GM20431 (cell line): Measurements from ENCODE around the gene SIAH1.
"Not testable (repeated sequence)": the region's sequence is repeated elsewhere in the genome, so short reads cannot be mapped to it uniquely, and the experiment has no call there.

ENCODE experiments used
- in situ Hi-C: fragments of 300-500 bp; cut with MseI, MboI; formaldehyde crosslinking; loops from one replicate; pipeline ENCODE4 v1.15.0; 2020; ENCODE audit warnings: low sequenced_read_pairs; ENCODE audit not compliant: unreplicated experiment

The SIAH1 gene

GRCh38 chr16:48347191-48347865 is 37.9 kb downstream of the SIAH1 start:
- in situ Hi-C loops: no loop called here

DNA sequence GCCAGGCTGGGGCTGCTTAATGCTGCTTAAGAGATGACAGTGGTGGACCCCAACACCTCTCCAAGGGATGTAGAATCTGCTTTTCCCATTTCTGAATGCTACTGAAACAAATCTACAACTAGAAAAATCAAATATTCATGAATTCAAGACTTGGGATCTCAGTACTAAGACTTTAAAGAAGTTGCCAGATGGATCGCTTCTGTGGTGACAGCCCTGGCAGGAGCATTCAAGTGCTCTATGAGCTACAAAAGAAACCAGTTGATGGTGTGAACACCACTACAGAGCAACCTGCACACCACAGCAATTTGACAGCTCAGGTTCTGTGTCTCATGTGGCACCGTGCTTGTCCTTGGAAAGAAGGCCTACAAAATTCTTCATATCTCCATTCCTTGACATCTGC is 42.6 kb downstream of the SIAH1 start:
- in situ Hi-C loops: no loop called here

GRCh38 chr16:48340054-48340453 is 45.2 kb downstream of the SIAH1 start:
- in situ Hi-C loops: no loop called here

GRCh38 chr16:48335961-48336360 is 49.3 kb downstream of the SIAH1 start:
- in situ Hi-C loops: no loop called here

DNA sequence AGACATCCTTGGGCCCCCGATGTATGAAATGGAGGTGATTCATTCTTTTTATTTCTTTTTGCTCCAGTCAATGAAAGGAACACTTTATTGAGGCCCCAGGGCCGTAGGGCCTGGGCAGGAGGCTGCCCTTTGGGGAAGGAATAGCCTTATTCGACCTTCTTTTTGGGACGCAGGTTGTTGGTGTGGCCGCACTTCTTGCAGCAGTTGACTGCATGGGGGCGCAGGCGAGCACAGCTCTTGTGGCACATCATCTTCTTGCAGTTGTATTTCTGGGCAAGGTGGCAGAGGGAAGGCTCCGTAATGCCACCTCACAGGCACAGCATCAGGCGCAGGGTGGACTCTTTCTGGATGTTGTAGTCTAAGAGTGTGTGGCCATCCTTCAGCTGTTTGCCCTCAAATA is 50.9 kb downstream of the SIAH1 start:
- in situ Hi-C loops: no loop called here

DNA sequence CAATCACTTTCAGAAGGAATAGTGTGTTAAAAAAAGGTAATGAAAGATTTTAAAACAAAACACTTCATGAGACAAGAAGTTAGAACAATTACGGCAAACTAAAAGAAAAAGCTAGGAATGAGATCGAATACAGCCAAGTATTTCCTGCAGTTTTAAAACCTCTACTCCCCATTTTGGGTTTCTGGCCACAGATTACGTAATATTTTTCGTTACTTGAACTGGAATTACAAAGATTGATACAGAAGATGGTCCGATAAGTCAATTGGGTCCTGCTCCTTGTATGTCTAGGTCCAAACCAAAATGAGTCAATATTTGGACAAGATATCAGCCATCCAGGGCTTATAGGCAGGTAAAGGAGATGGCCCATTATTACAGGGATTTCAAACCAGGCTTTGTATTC is 52.2 kb downstream of the SIAH1 start:
- in situ Hi-C loops: no loop called here

DNA sequence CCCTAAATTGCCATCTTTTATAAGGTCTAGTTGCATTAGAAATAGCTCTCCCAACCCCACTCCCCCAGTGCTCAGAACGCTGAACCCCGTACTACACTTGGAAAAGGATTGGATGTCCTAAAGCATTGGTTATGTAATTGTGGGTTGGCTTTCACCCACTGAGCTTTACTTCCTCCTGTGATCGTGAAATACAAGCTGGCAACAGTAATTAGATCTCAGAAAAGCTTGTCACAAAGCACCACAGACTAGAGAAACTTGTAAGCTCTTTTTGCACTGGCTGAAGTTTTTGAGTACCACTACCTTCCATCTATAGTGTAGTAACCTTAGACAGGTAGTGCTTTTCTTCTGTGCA is 54.4 kb downstream of the SIAH1 start:
- in situ Hi-C loops: no loop called here

- in situ Hi-C loops: no loop called here
Observed at GRCh38 chr16:48330189-48330840, 54.9 kb downstream of the SIAH1 start.

DNA sequence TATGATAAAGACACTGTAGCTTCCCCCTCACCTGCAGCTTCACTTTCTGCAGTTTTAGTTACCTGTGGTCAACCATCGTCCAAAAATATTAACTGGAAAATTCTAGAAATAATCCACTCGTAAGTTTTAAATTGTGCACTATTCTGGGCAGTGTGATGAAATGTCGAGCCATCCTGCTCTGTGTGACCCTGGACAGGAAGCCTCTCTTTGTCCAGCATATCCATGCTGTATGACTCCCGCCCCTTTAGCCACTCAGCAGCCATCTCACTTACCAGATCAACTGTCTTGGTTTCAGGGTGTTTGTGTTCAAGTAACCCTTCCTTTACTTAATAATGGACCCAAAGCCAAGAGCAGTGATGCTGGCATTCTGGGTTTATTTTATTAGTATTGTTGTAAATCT is 56.1 kb downstream of the SIAH1 start:
- in situ Hi-C loops: no loop called here

- in situ Hi-C loops: no loop called here
Observed at GRCh38 chr16:48326915-48327314, 58.3 kb downstream of the SIAH1 start.

- in situ Hi-C loops: no loop called here
Observed at GRCh38 chr16:48323783-48324775, 61.1 kb downstream of the SIAH1 start.

DNA sequence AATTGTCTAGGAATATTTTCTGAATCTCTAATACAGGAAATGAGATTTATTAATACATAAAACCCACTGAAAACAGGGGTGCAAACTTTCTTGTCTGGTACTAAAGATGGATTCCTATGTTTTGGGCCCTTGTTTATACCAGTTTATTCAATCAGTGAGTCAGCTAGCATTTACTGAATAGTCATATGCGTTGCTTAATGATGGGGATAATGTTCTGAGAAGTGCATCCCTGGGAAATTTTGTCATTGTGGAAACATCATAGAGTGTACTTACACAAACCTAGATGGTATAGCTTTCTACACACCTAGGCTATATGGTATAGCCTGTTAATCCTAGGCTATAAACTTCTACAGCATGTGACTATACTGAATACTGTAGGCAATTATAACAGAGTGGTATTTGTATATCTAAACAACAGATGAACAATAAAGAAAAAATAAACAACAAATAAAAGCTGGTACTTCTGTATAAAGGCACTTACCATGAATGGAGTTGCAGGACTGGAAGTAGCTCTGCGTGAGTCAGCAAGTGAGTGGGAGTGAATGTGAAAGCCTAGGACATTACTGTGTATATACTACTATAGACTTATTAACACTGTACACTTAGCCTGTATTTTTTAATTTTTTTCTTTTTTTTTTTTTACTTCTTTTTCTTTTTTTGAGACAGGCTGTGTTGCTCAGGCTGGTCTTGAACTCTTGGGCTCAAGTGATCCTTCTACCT is 63.7 kb downstream of the SIAH1 start:
- in situ Hi-C loops: no loop called here

DNA sequence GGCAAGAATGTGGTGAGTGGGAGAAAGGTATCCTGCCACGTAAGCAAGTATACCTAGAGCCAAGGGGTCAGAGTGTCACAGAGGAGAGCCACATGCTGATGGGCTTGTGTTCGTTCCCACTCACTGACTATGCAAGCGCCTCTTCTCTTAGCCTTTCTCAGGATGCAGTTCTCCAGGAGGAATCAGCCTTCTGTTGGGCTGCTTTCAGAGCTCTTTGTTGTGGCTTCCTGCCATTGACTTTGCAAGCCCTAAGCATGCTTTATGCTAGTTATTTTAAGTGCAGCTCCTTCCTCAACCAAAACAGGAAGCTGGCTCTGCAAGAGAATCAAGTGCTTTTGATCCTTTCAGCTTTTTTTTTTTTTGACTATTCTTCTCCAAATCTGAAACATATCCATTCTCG is 66.6 kb downstream of the SIAH1 start:
- in situ Hi-C loops: no loop called here

- in situ Hi-C loops: no loop called here
Observed at GRCh38 chr16:48317614-48318315, 67.4 kb downstream of the SIAH1 start.

DNA sequence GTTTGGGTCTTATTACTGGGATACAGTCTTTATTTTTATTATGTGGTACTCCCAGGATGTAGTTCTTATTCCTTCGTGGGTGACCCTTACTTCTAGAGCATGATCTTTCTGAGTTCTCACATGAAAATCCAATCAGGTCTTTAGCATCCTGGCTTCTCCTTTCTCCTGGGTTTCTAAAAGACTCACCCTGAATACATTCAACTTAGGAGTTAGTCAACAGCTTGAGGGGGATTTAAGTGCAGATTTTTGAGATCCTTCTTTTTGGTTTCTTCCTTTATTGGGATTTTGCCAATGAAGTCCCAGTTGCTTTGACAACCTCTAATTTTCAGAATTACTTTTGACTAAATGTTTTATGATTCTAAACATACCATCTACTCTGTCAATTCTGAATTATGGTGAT is 68.2 kb downstream of the SIAH1 start:
- in situ Hi-C loops: no loop called here

DNA sequence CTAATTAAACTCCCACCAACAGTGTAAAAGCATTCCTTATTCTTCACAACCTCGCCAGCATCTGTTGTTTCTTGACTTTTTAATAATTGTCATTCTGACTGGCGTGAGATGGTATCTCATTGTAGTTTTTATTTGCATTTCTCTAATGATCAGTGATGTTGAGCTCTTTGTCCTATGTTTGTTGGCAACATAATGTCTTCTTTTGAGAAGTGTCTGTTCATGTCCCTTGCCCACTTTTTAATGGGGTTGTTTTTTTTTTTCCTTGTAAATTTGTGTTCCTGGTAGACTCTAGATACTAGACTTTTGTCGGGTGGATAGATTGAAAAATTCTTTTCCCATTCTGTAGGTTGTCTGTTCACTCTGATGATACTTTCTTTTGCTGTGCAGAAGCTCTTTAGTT is 71.3 kb downstream of the SIAH1 start:
- in situ Hi-C loops: not testable (repeated sequence)

DNA sequence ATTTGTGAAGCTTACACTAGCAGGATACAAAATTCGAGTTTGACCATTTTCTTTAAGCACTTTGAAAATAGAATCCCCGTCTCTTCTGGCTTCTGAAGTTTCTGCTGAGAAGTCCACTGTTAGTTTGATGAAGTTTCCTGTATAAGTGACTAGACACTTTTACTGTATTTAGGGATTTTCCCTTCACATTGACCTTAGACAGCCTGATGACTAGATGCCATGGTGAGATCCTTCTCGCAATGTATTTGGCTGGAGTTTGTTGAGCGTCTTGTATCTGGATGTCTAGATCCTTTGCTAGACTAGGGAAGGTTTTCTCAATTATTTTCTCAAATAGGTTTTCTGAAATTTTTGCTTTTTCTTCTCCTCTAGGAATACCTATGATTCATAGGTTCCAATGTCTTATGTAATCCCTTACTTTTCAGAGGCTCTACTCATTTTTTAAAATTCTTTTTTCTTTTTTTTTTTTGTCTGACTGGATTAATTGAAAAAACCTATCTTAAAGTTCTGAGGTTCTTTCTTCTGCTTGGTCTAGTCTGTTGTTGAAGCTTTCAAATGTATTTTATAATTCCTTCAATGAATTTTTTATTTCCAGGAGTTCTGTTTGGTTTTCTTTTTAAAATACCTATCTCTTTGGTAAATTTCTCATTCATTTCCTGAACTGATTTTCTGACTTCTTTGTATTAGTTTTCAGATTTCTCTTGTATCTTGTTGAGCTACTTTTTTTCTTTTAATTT is 74.1 kb downstream of the SIAH1 start:
- in situ Hi-C loops: no loop called here
